IMR-90 (cell line): ENCODE measurements around the gene JPH3.

Experiments
- BHLHE40 ChIP-seq: fragments of 150-350 bp; IDR thresholded peaks from 2 replicates; pipeline ENCODE4 v1.6.1; 2016; ENCODE audit warnings: mild to moderate bottlenecking, low read depth, low read length
- CEBPB ChIP-seq: IDR thresholded peaks from 2 replicates; pipeline ENCODE4 v1.6.1; 2012; ENCODE audit warnings: low read depth, low read length, improper control_type of control experiment
- CHD1 ChIP-seq: IDR thresholded peaks from 2 replicates; pipeline ENCODE4 v1.6.1; 2012; ENCODE audit warnings: low read depth, low read length, improper control_type of control experiment
- CTCF ChIP-seq: conservative IDR thresholded peaks from 2 replicates; pipeline ENCODE4 v1.5.1; 2012; ENCODE audit warnings: mild to moderate bottlenecking, low read depth, low read length, improper control_type of control experiment
- FOS ChIP-seq: fragments of 150-350 bp; IDR thresholded peaks from 2 replicates; pipeline ENCODE4 v1.6.1; 2016; ENCODE audit warnings: low read depth, low read length
- MAFK ChIP-seq: IDR thresholded peaks from 2 replicates; pipeline ENCODE4 v1.6.1; 2012; ENCODE audit warnings: low read depth, low read length, improper control_type of control experiment
- MAZ ChIP-seq: IDR thresholded peaks from 2 replicates; pipeline ENCODE4 v1.6.1; 2012; ENCODE audit warnings: low read depth, mild to moderate bottlenecking, low read length, improper control_type of control experiment, moderate library complexity, borderline replicate concordance
- MXI1 ChIP-seq: IDR thresholded peaks from 2 replicates; pipeline ENCODE4 v1.6.1; 2012; ENCODE audit warnings: low read depth, mild to moderate bottlenecking, low read length, moderate library complexity, borderline replicate concordance
- NFE2L2 ChIP-seq: fragments of 150-350 bp; IDR thresholded peaks from 2 replicates; pipeline ENCODE4 v1.6.1; 2016; ENCODE audit warnings: low read depth, mild to moderate bottlenecking, low read length
- POLR2A ChIP-seq: IDR thresholded peaks from 2 replicates; pipeline ENCODE4 v1.6.1; 2012; ENCODE audit warnings: mild to moderate bottlenecking, low read depth, low read length
- RAD21 ChIP-seq: IDR thresholded peaks from 2 replicates; pipeline ENCODE4 v1.6.1; 2012; ENCODE audit warnings: low read length, improper control_type of control experiment
- RCOR1 ChIP-seq: IDR thresholded peaks from 2 replicates; pipeline ENCODE4 v1.6.1; 2012; ENCODE audit warnings: mild to moderate bottlenecking, low read length, improper control_type of control experiment; ENCODE audit not compliant: insufficient replicate concordance
- SMC3 ChIP-seq: fragments of 150-350 bp; IDR thresholded peaks from 2 replicates; pipeline ENCODE4 v1.6.1; 2016; ENCODE audit warnings: low read depth, mild to moderate bottlenecking, antibody characterized with exemption, low read length, moderate library complexity
- TF ChIP-seq, protein P1 (sequence below): fragments of 150-350 bp; IDR thresholded peaks from 2 replicates; pipeline ENCODE4 v1.6.1; 2017; ENCODE audit warnings: mild to moderate bottlenecking, antibody characterized with exemption, low read length, low read depth

GRCh38 chr16:87554754-87555427 lies 47.4 kb upstream of the JPH3 start:
- no peak for TF ChIP-seq CHD1
- no peak for TF ChIP-seq CTCF
- no peak for TF ChIP-seq POLR2A
- no peak for TF ChIP-seq MAFK
- TF ChIP-seq SMC3: no peak
- TF ChIP-seq FOS: no peak
- TF ChIP-seq CEBPB: no peak
- no peak for TF ChIP-seq MXI1
- no peak for TF ChIP-seq RAD21
- no peak for TF ChIP-seq NFE2L2
- TF ChIP-seq MAZ: no peak
- TF ChIP-seq, protein P1, sequence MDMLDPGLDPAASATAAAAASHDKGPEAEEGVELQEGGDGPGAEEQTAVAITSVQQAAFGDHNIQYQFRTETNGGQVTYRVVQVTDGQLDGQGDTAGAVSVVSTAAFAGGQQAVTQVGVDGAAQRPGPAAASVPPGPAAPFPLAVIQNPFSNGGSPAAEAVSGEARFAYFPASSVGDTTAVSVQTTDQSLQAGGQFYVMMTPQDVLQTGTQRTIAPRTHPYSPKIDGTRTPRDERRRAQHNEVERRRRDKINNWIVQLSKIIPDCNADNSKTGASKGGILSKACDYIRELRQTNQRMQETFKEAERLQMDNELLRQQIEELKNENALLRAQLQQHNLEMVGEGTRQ: no peak
- TF ChIP-seq BHLHE40: no peak
- TF ChIP-seq RCOR1: no peak
